ENCODE measurements around the gene ZSCAN22. TPM values are rescaled to one million over a fixed set of nuclear protein-coding genes. Genes with fewer than 3 reads are reported as not detected.
"Not testable (repeated sequence)": the region's sequence is repeated elsewhere in the genome, so short reads cannot be mapped to it uniquely, and the experiment has no call there.

ZSCAN22 gene
- total and polyA plus RNA-seq, 2 donors: 1.2 TPM

DNA sequence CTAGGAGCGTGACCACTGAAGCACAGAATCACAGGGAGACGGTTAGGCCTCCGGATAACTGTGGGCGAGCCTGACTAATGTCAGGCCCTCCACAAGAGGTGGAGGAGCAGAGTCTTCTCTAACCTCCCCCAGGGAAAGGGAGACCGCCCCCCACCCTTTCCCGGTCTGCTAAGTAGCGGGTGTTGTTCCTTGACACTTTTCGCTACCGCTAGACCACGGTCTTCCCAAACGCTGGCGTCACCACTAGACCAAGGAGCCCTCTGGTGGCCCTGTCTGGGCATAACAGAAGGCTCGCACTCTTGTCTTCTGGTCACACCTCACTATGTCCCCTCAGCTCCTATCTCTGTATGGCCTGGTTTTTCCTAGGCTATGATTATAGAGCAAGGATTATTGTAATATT lies 16.1 kb upstream of the ZSCAN22 start:
- not testable (repeated sequence) for H3K27me3 ChIP-seq (ENCODE audit: control insufficient read depth in 2 of 2, insufficient read depth in 1 of 2, low read length in 1 of 2); H3K4me3 ChIP-seq (ENCODE audit: low read length in 2 of 2); H3K4me1 ChIP-seq (ENCODE audit: control insufficient read depth in 2 of 2, insufficient read depth in 2 of 2, low read length in 2 of 2); DNase-seq (ENCODE audit: low read depth in 6 of 9, low spot score in 9 of 9); H3K27ac ChIP-seq (ENCODE audit: low read depth in 1 of 2, low read length in 1 of 2)
- 96% methylated on average over 13 of the region's 13 CpGs for whole genome bisulfite sequencing
- Histone ChIP-seq H3K36me3 (ENCODE audit: control insufficient read depth in 2 of 2, insufficient read depth in 2 of 2, low read length in 1 of 2) (peaks cover 41 to 76% of the 10 kb centered on the region in 2 donors), H3K9me3 (ENCODE audit: control insufficient read depth in 2 of 2, insufficient read depth in 1 of 2, low read length in 1 of 2) (peaks cover 3 to 16% of the 10 kb centered on the region in 2 donors)

- 96% methylated on average over 7 of the region's 7 CpGs for WGBS
- Histone ChIP-seq H3K27me3 (ENCODE audit: control insufficient read depth in 2 of 2, insufficient read depth in 1 of 2, low read length in 1 of 2) (no peaks in the 10 kb centered on the region), H3K36me3 (ENCODE audit: control insufficient read depth in 2 of 2, insufficient read depth in 2 of 2, low read length in 1 of 2) (peaks cover 47 to 73% of the 10 kb centered on the region in 2 donors), H3K9me3 (ENCODE audit: control insufficient read depth in 2 of 2, insufficient read depth in 1 of 2, low read length in 1 of 2) (peaks cover 3 to 12% of the 10 kb centered on the region in 2 donors), H3K4me3 (ENCODE audit: low read length in 2 of 2) (no peak overlapping the region), H3K27ac (ENCODE audit: low read depth in 1 of 2, low read length in 1 of 2) (no peak overlapping the region), H3K4me1 (ENCODE audit: control insufficient read depth in 2 of 2, insufficient read depth in 2 of 2, low read length in 2 of 2) (peaks cover 0 to 1% of the 10 kb centered on the region in 2 donors)
- DNase-seq (ENCODE audit: low read depth in 6 of 9, low spot score in 9 of 9): no peak
Observed at GRCh38 chr19:58311345-58311865, 15.4 kb upstream of the ZSCAN22 start.

DNA sequence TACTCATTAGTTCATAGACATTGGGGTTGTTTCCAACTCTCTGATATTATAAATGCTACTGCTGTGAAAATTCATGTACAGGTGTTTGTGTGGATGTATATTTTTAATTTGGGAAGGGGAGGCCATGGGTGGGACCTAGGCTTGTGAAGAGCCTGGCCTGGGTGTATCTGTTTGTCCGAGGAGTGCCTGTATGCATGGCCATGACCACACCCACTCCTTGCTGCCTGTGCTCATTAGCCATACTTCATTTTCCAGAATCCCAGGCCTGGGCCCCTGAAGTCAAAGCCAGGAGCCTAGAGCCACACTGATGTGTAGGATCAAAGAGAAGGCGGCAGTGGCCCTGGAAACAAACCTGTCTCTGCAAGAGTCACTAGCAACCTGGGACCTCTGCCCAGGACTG lies 11.2 kb upstream of the ZSCAN22 start:
- WGBS: 100% methylated on average over 2 of the region's 2 CpGs
- Histone ChIP-seq H3K9me3 (ENCODE audit: control insufficient read depth in 2 of 2, insufficient read depth in 1 of 2, low read length in 1 of 2) (peaks cover 3 to 12% of the 10 kb centered on the region in 2 donors), H3K4me1 (ENCODE audit: control insufficient read depth in 2 of 2, insufficient read depth in 2 of 2, low read length in 2 of 2) (no peaks in the 10 kb centered on the region), H3K27me3 (ENCODE audit: control insufficient read depth in 2 of 2, insufficient read depth in 1 of 2, low read length in 1 of 2) (no peaks in the 10 kb centered on the region), H3K27ac (ENCODE audit: low read depth in 1 of 2, low read length in 1 of 2) (no peak overlapping the region), H3K36me3 (ENCODE audit: control insufficient read depth in 2 of 2, insufficient read depth in 2 of 2, low read length in 1 of 2) (peaks cover 39% of the 10 kb centered on the region in 2 donors), H3K4me3 (ENCODE audit: low read length in 2 of 2) (no peak overlapping the region)
- no peak for DNase-seq (ENCODE audit: low read depth in 6 of 9, low spot score in 9 of 9)

- 74% methylated on average over 7 of the region's 7 CpGs for WGBS
- Histone ChIP-seq H3K4me1 (ENCODE audit: control insufficient read depth in 2 of 2, insufficient read depth in 2 of 2, low read length in 2 of 2) (no peaks in the 10 kb centered on the region), H3K27me3 (ENCODE audit: control insufficient read depth in 2 of 2, insufficient read depth in 1 of 2, low read length in 1 of 2) (no peaks in the 10 kb centered on the region), H3K9me3 (ENCODE audit: control insufficient read depth in 2 of 2, insufficient read depth in 1 of 2, low read length in 1 of 2) (peaks cover 0 to 3% of the 10 kb centered on the region in 2 donors), H3K27ac (ENCODE audit: low read depth in 1 of 2, low read length in 1 of 2) (no peak overlapping the region), H3K36me3 (ENCODE audit: control insufficient read depth in 2 of 2, insufficient read depth in 2 of 2, low read length in 1 of 2) (peaks cover 24 to 25% of the 10 kb centered on the region in 2 donors), H3K4me3 (ENCODE audit: low read length in 2 of 2) (no peak overlapping the region)
- peak in 5 of 9 donors; percentile 19 to 57 (median 37) for DNase-seq (ENCODE audit: low read depth in 6 of 9, low spot score in 9 of 9)
Observed at GRCh38 chr19:58317476-58318072, 9.2 kb upstream of the ZSCAN22 start.

GRCh38 chr19:58318297-58318696 lies 8.5 kb upstream of the ZSCAN22 start:
- Histone ChIP-seq H3K27ac (ENCODE audit: low read depth in 1 of 2, low read length in 1 of 2) (no peak overlapping the region), H3K36me3 (ENCODE audit: control insufficient read depth in 2 of 2, insufficient read depth in 2 of 2, low read length in 1 of 2) (peaks cover 18% of the 10 kb centered on the region in 2 donors), H3K4me1 (ENCODE audit: control insufficient read depth in 2 of 2, insufficient read depth in 2 of 2, low read length in 2 of 2) (no peaks in the 10 kb centered on the region), H3K4me3 (ENCODE audit: low read length in 2 of 2) (no peak overlapping the region), H3K9me3 (ENCODE audit: control insufficient read depth in 2 of 2, insufficient read depth in 1 of 2, low read length in 1 of 2) (peaks cover 0 to 3% of the 10 kb centered on the region in 2 donors), H3K27me3 (ENCODE audit: control insufficient read depth in 2 of 2, insufficient read depth in 1 of 2, low read length in 1 of 2) (no peaks in the 10 kb centered on the region)
- 91% methylated on average over 4 of the region's 4 CpGs for WGBS
- no peak for DNase-seq (ENCODE audit: low read depth in 6 of 9, low spot score in 9 of 9)

DNA sequence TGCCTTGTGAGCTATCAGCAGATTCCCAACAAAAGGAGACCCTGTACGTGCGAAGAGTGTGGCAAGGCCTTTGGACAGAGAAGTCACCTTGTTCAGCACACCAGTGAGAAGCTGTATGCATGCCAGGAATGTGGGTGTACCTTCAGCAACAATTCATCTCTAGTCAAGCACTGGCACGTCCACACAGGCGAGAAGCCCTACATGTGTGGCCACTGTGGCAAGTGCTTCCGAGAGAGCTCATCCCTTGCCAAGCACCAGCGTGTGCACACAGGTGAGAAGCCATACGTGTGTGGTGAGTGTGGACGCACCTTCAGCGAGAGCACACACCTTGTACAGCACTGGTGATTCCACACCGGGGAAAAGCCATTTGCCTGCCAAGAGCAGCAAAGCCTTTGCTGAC lies 7.6 kb upstream of the ZSCAN22 start:
- DNase-seq (ENCODE audit: low read depth in 6 of 9, low spot score in 9 of 9): no peak
- Histone ChIP-seq H3K4me3 (ENCODE audit: low read length in 2 of 2) (no peak overlapping the region), H3K27me3 (ENCODE audit: control insufficient read depth in 2 of 2, insufficient read depth in 1 of 2, low read length in 1 of 2) (no peaks in the 10 kb centered on the region), H3K9me3 (ENCODE audit: control insufficient read depth in 2 of 2, insufficient read depth in 1 of 2, low read length in 1 of 2) (no peaks in the 10 kb centered on the region), H3K4me1 (ENCODE audit: control insufficient read depth in 2 of 2, insufficient read depth in 2 of 2, low read length in 2 of 2) (no peaks in the 10 kb centered on the region), H3K27ac (ENCODE audit: low read depth in 1 of 2, low read length in 1 of 2) (no peak overlapping the region), H3K36me3 (ENCODE audit: control insufficient read depth in 2 of 2, insufficient read depth in 2 of 2, low read length in 1 of 2) (peaks cover 11 to 13% of the 10 kb centered on the region in 2 donors)
- WGBS: 93% methylated on average over 10 of the region's 10 CpGs

- H3K9me3 ChIP-seq (ENCODE audit: control insufficient read depth in 2 of 2, insufficient read depth in 1 of 2, low read length in 1 of 2): no peaks in the 10 kb centered on the region
- H3K36me3 ChIP-seq (ENCODE audit: control insufficient read depth in 2 of 2, insufficient read depth in 2 of 2, low read length in 1 of 2): no peaks in the 10 kb centered on the region
- H3K27me3 ChIP-seq (ENCODE audit: control insufficient read depth in 2 of 2, insufficient read depth in 1 of 2, low read length in 1 of 2): no peaks in the 10 kb centered on the region
- no peak overlapping the region for H3K4me3 ChIP-seq (ENCODE audit: low read length in 2 of 2)
- DNase-seq (ENCODE audit: low read depth in 6 of 9, low spot score in 9 of 9): no peak
- H3K27ac ChIP-seq (ENCODE audit: low read depth in 1 of 2, low read length in 1 of 2): no peak overlapping the region
- 97% methylated on average over 6 of the region's 6 CpGs for WGBS
- H3K4me1 ChIP-seq (ENCODE audit: control insufficient read depth in 2 of 2, insufficient read depth in 2 of 2, low read length in 2 of 2): peaks cover 10 to 18% of the 10 kb centered on the region in 2 donors
Observed at GRCh38 chr19:58325311-58326022, 1.3 kb upstream of the ZSCAN22 start.

DNA sequence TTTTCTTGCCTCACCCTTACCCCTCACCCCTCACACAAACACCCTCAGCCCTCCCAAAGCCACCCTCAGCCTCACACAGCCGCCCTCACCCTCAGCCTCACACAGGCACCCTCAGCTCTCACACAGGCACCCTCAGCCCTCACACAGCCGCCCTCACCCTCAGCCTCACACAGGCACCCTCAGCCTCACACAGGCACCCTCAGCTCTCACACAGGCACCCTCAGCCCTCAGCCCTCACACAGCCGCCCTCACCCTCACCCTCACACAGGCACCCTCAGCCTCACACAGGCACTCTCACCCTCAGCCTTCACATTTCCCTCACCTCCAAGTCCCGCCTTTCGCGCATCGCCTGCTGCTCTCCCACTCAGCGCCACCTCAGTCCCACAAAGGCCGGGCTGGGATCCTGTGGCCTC lies 287 bp upstream of the ZSCAN22 start:
- 16% methylated on average over 9 of the region's 9 CpGs for WGBS
- Histone ChIP-seq H3K4me3 (ENCODE audit: low read length in 2 of 2) (peak overlapping the region; percentile 78 to 94), H3K27me3 (ENCODE audit: control insufficient read depth in 2 of 2, insufficient read depth in 1 of 2, low read length in 1 of 2) (no peaks in the 10 kb centered on the region), H3K36me3 (ENCODE audit: control insufficient read depth in 2 of 2, insufficient read depth in 2 of 2, low read length in 1 of 2) (no peaks in the 10 kb centered on the region), H3K9me3 (ENCODE audit: control insufficient read depth in 2 of 2, insufficient read depth in 1 of 2, low read length in 1 of 2) (no peaks in the 10 kb centered on the region), H3K4me1 (ENCODE audit: control insufficient read depth in 2 of 2, insufficient read depth in 2 of 2, low read length in 2 of 2) (peaks cover 10 to 18% of the 10 kb centered on the region in 2 donors), H3K27ac (ENCODE audit: low read depth in 1 of 2, low read length in 1 of 2) (peak overlapping the region in 1 of 2 donors; percentile 84)
- DNase-seq (ENCODE audit: low read depth in 6 of 9, low spot score in 9 of 9): no peak

DNA sequence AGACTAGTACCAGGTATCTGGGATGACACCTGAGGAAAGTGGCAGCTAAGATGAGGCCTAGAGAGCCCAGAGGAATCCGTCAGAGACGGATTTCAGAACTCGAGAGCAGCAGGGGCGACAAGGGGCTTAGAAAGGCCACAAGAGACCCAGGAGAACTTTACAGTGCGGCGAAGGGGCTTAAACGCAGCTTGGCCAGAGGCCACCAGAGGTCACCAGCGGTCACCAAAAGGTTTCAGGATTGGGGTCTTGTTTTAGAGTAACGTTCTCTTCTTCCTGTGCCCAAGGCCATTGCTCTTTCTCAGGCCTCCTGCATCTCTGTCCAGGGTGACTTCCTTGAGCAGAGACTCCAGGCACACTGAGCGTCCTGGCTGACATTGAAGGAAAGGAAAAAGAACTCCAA lies 2.2 kb downstream of the ZSCAN22 start:
- H3K36me3 ChIP-seq (ENCODE audit: control insufficient read depth in 2 of 2, insufficient read depth in 2 of 2, low read length in 1 of 2): no peaks in the 10 kb centered on the region
- WGBS: 76% methylated on average over 10 of the region's 10 CpGs
- H3K27ac ChIP-seq (ENCODE audit: low read depth in 1 of 2, low read length in 1 of 2): no peak overlapping the region
- H3K9me3 ChIP-seq (ENCODE audit: control insufficient read depth in 2 of 2, insufficient read depth in 1 of 2, low read length in 1 of 2): no peaks in the 10 kb centered on the region
- H3K27me3 ChIP-seq (ENCODE audit: control insufficient read depth in 2 of 2, insufficient read depth in 1 of 2, low read length in 1 of 2): no peaks in the 10 kb centered on the region
- DNase-seq (ENCODE audit: low read depth in 6 of 9, low spot score in 9 of 9): peak in 1 of 9 donors; percentile 31
- H3K4me3 ChIP-seq (ENCODE audit: low read length in 2 of 2): no peak overlapping the region
- H3K4me1 ChIP-seq (ENCODE audit: control insufficient read depth in 2 of 2, insufficient read depth in 2 of 2, low read length in 2 of 2): peaks cover 10 to 18% of the 10 kb centered on the region in 2 donors
